Upper lobe of left lung (tissue), 6 donors: Measurements from ENCODE around the gene NDUFB5. TPM values are rescaled to one million over a fixed set of nuclear protein-coding genes. Genes with fewer than 3 reads are reported as not detected.

Source experiments
- ATAC-seq, 2 donors: fragments of 200-7000 bp; cut with Tn5 transposase; one replicate each; pipeline ENCODE4 v1.9.1; 2022; ENCODE audit warnings: mild to moderate bottlenecking in 2 of 2, moderate library complexity in 2 of 2; ENCODE audit not compliant: low FRiP score in 2 of 2
- DNase-seq, 2 donors: peaks; one replicate each; pipeline ENCODE4 v3.0.0-alpha.2; 2019 to 2020
- H3K27ac ChIP-seq, 4 donors: fragments of 200-600 bp; sonication (generic); one replicate each; pipeline ENCODE4 v1.5.1; 2016 to 2019
- H3K27me3 ChIP-seq, 4 donors: fragments of 200-600 bp; sonication (generic); one replicate each; pipeline ENCODE4 v1.5.1; 2017 to 2019
- H3K36me3 ChIP-seq, 4 donors: fragments of 200-600 bp; sonication (generic); one replicate each; pipeline ENCODE4 v1.5.1; 2016 to 2019
- H3K4me1 ChIP-seq, 4 donors: fragments of 200-600 bp; sonication (generic); one replicate each; pipeline ENCODE4 v1.5.1; 2018 to 2019
- H3K4me3 ChIP-seq, 4 donors: fragments of 200-600 bp; sonication (generic); one replicate each; pipeline ENCODE4 v1.5.1; 2017 to 2019; ENCODE audit warnings: mild to moderate bottlenecking in 2 of 4, moderate library complexity in 1 of 4
- H3K9me3 ChIP-seq, 4 donors: fragments of 200-600 bp; sonication (generic); one replicate each; pipeline ENCODE4 v1.5.1; 2018 to 2019
- EP300 ChIP-seq, 4 donors: sonication (generic); formaldehyde crosslinking; IDR thresholded peaks; one replicate each; pipeline ENCODE4 v1.5.1; 2017; ENCODE audit warnings: antibody characterized with exemption in 4 of 4, control low read depth in 2 of 4
- POLR2A ChIP-seq, 4 donors: fragments of 450-650 bp; IDR thresholded peaks; one replicate each; pipeline ENCODE4 v1.5.1; 2016 to 2017; ENCODE audit warnings: antibody characterized with exemption in 4 of 4, mild to moderate bottlenecking in 2 of 4
- POLR2AphosphoS5 ChIP-seq, 2 donors: sonication (generic); formaldehyde crosslinking; IDR thresholded peaks; one replicate each; pipeline ENCODE4 v1.5.1; 2017; ENCODE audit warnings: antibody characterized with exemption in 2 of 2
- WGBS, 2 donors: methylation state at CpG; one replicate each; pipeline ENCODE4 v1.1.5; 2017 to 2018; 5-methylcytosine and 5-hydroxymethylcytosine counted together
- small RNA-seq, 4 donors: library from RNA; depleted of rRNA; stranded (forward); fragments of <200 nt; gene quantifications; one replicate each; pipeline ENCODE3, GENCODE V24; 2016
- total RNA-seq, 6 donors: library from RNA; depleted of rRNA in 4 of 6; stranded (reverse); fragments of >200 nt in 4 of 6; gene quantifications; one replicate each; pipeline versions ENCODE4 v1.1.0 to v1.2.1, GENCODE V29; 2016 to 2021
- TF ChIP-seq, protein P1 (sequence below), 6 experiments: fragments of 450-650 bp in 4 of 6; fragments of 200-600 bp in 2 of 6; sonication (generic) in 2 of 6; IDR thresholded peaks; one replicate each; pipeline ENCODE4 v1.5.1; 2016 to 2019; ENCODE audit warnings: antibody characterized with exemption in 6 of 6
- donor health status: DM: no; HTN: no; CAD: no; lungs with moderate emphysema.
- donor health status: DM: no; HTN: yes; CAD: no; lungs with severe emphysema.

Gene NDUFB5
- total RNA-seq, 6 donors from 2014 or later, result 32.6 to 92.2 (median 62.3) TPM

DNA sequence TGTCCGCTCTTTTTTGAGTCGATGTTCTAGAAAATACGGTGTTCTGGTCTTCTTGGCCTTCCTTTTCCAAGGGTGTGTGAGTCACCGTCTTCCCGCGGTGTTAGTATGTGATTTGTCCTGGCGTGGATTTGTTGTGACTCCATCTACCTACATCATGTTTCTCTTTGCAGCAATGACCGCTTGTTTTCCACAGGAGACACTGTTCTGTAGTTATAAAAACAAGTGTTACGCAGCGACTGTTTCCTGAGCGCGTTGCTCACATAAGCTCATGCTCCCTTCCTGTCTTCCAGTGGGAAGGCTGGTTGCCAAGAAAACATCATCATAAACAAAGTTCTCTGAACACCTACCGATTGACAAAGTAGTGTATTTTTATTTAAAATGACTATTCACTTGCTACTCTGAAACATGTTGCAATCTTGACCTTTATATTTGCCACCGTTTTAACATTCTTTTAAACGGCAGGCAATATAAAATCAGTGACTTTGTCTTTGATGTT, 67.2 kb downstream of the NDUFB5 start:
- ATAC-seq, result no peak
- no peak for DNase-seq
- 59 to 66% methylated on average over 15 of the region's 15 CpGs for WGBS, 2 donors
- no peaks in the 10 kb centered on the region for H3K27me3 ChIP-seq
- H3K4me1 ChIP-seq, result peaks cover 14 to 29% (median 22%) of the 10 kb centered on the region in 4 donors
- H3K9me3 ChIP-seq, result no peaks in the 10 kb centered on the region
- H3K36me3 ChIP-seq, result no peaks in the 10 kb centered on the region
- H3K4me3 ChIP-seq, result no peak overlapping the region
- TF ChIP-seq, protein P1, sequence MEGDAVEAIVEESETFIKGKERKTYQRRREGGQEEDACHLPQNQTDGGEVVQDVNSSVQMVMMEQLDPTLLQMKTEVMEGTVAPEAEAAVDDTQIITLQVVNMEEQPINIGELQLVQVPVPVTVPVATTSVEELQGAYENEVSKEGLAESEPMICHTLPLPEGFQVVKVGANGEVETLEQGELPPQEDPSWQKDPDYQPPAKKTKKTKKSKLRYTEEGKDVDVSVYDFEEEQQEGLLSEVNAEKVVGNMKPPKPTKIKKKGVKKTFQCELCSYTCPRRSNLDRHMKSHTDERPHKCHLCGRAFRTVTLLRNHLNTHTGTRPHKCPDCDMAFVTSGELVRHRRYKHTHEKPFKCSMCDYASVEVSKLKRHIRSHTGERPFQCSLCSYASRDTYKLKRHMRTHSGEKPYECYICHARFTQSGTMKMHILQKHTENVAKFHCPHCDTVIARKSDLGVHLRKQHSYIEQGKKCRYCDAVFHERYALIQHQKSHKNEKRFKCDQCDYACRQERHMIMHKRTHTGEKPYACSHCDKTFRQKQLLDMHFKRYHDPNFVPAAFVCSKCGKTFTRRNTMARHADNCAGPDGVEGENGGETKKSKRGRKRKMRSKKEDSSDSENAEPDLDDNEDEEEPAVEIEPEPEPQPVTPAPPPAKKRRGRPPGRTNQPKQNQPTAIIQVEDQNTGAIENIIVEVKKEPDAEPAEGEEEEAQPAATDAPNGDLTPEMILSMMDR (IDR thresholded peaks at IDR 0.05), result no peak
- no peak for TF ChIP-seq POLR2A (IDR thresholded peaks at IDR 0.05)
- TF ChIP-seq POLR2AphosphoS5 (IDR thresholded peaks at IDR 0.05), result peak; percentile 46 to 55
- peak in 2 of 4 donors; percentile 69 to 70 for TF ChIP-seq EP300 (IDR thresholded peaks at IDR 0.05)
- peak overlapping the region in 3 of 4 donors; percentile 49 to 77 (median 76) for H3K27ac ChIP-seq

DNA sequence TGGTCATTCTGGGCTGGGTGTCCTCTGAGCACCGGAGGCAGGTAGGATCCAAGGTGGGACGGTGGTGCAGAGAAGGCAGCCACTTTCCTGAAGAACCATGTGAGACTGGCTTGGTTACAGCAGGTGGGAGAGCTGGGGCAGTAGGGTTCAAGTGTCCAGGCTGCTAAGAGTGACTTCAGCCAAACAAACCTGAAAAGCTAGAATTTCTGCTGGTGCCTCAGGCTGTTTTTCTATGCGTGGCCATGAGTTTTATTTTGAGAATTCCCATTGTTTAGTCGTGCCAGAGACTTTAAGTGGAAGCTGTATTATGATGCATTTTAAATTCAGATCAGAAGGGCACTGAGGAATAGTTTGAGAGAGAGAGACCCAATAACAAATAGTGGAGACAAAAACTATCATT, 68.3 kb downstream of the NDUFB5 start:
- Histone ChIP-seq H3K36me3 (no peaks in the 10 kb centered on the region), H3K9me3 (no peaks in the 10 kb centered on the region), H3K27ac (peak overlapping the region; percentile 69 to 84 (median 76)), H3K4me3 (no peak overlapping the region), H3K27me3 (no peaks in the 10 kb centered on the region), H3K4me1 (peaks cover 12 to 24% (median 19%) of the 10 kb centered on the region in 4 donors)
- DNase-seq (peak in 1 of 2 donors; percentile 57), ATAC-seq (no peak)
- 74 to 85% methylated on average over 4 of the region's 4 CpGs for WGBS, 2 donors
- TF ChIP-seq POLR2A (IDR thresholded peaks at IDR 0.05) (no peak), EP300 (IDR thresholded peaks at IDR 0.05) (no peak), POLR2AphosphoS5 (IDR thresholded peaks at IDR 0.05) (no peak)
- TF ChIP-seq, protein P1 (IDR thresholded peaks at IDR 0.05), result no peak

DNA sequence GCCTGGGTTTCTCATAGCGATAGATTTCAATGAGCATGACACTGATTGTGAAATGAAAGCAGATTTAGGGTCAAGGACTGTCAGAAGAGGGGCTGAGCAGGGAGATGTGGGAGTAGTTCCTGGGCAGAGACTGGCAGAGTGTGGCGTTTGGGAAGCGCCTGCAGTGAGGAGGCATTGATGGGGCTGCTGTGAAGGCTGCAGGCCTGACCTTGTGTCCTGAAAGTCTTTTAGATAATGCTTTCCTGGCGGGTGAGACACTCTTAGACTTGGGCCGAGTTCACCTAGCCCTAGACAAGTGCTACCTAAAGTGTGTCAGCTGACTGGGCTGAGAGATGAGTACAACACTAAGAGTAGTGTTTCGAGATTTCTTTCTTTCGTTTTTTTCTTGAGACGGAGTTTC, 68.9 kb downstream of the NDUFB5 start:
- TF ChIP-seq, protein P1 (IDR thresholded peaks at IDR 0.05), result no peak
- peak in 1 of 4 donors; percentile 38 for TF ChIP-seq EP300 (IDR thresholded peaks at IDR 0.05)
- peak in 1 of 4 donors; percentile 36 for TF ChIP-seq POLR2A (IDR thresholded peaks at IDR 0.05)
- peak in 1 of 2 donors; percentile 13 for TF ChIP-seq POLR2AphosphoS5 (IDR thresholded peaks at IDR 0.05)
- Histone ChIP-seq H3K4me3 (peak overlapping the region in 3 of 4 donors; percentile 10 to 27 (median 23)), H3K4me1 (peaks cover 12 to 24% (median 19%) of the 10 kb centered on the region in 4 donors), H3K27ac (peak overlapping the region; percentile 51 to 84 (median 73)), H3K27me3 (no peaks in the 10 kb centered on the region), H3K9me3 (no peaks in the 10 kb centered on the region), H3K36me3 (no peaks in the 10 kb centered on the region)
- DNase-seq (peak in 1 of 2 donors; percentile 72), ATAC-seq (peak; percentile 50 to 85)
- 57 to 84% methylated on average over 8 of the region's 8 CpGs for WGBS, 2 donors

DNA sequence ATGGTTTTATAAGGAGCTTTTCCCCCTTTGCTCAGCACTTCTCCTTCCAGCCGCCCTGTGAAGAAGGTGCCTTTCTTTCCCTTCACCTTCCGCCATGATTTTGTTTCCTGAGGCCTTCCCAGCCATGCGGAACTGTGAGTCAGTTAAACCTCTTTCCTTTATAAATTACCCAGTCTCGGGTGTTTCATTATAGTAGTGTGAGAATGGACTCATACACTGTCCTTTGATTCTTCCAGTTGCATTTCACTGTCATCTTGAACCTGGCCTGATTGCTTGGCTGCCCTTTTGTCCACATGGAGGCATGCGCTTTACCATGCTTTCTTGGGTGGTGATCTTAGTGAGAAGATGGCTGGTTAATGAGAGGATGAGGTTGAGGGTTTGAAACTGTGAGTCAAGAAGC, 71.5 kb downstream of the NDUFB5 start:
- DNase-seq, result no peak
- Histone ChIP-seq H3K9me3 (no peaks in the 10 kb centered on the region), H3K36me3 (no peaks in the 10 kb centered on the region), H3K27ac (no peak overlapping the region), H3K4me3 (no peak overlapping the region), H3K4me1 (peaks cover 7 to 21% (median 15%) of the 10 kb centered on the region in 4 donors), H3K27me3 (no peaks in the 10 kb centered on the region)
- 92 to 99% methylated on average over 5 of the region's 5 CpGs for WGBS, 2 donors
- no peak for ATAC-seq
- TF ChIP-seq, protein P1 (IDR thresholded peaks at IDR 0.05), result no peak
- TF ChIP-seq EP300 (IDR thresholded peaks at IDR 0.05) (no peak), POLR2A (IDR thresholded peaks at IDR 0.05) (no peak), POLR2AphosphoS5 (IDR thresholded peaks at IDR 0.05) (no peak)

Small RNA genes lying within 50 kb of the gene (small RNA-seq; reads per million reads assigned to genes)
- 0 reads per million in 4 donors for gene AC090425.1
- gene RF01210, result 0 reads per million in 4 donors

Other genes with a start within 250 kb of the NDUFB5 start
- gene GNB4, start 153.3 kb upstream of the NDUFB5 start, total RNA-seq, result 10 to 100 TPM; 19.8 to 45.2 (median 28.6) TPM
- 10 to 100 TPM; 17.2 to 47.3 (median 30.7) TPM for gene ACTL6A, start 41.9 kb upstream of the NDUFB5 start, total RNA-seq
- gene MRPL47, start 156 bp upstream of the NDUFB5 start, total RNA-seq, result 10 to 100 TPM in 5 of 6 donors, 1 to 10 TPM in 1; 3.1 to 27.7 (median 22.9) TPM
- 10 to 100 TPM; 14.4 to 34.6 (median 27.8) TPM for gene USP13, start 48.2 kb downstream of the NDUFB5 start, total RNA-seq